Neural progenitor cell (in vitro differentiated cells): ENCODE data around the gene RIPPLY3. TPM values are rescaled to one million over a fixed set of nuclear protein-coding genes. Genes with fewer than 3 reads are reported as not detected.

Experiments
- DNase-seq: peaks from one replicate; pipeline ENCODE4 v3.0.0-alpha.2; 2016; ENCODE audit warnings: low spot score
- H2AFZ ChIP-seq: fragments of 200-600 bp; sonication (generic); replicated peaks from 2 replicates; pipeline ENCODE4 v1.6.1; 2016; ENCODE audit warnings: antibody characterized with exemption
- H3F3A ChIP-seq: fragments of 200-600 bp; sonication (generic); 2 replicates; pipeline ENCODE4 v1.6.1; 2016; ENCODE audit warnings: antibody characterized with exemption, low read depth
- H3K27ac ChIP-seq: fragments of 200-600 bp; sonication (generic); 2 replicates; pipeline ENCODE4 v1.5.1; 2016; ENCODE audit warnings: mild to moderate bottlenecking
- H3K27me3 ChIP-seq: fragments of 200-600 bp; sonication (generic); 2 replicates; pipeline ENCODE4 v1.6.1; 2016; ENCODE audit warnings: mild to moderate bottlenecking, moderate library complexity
- H3K36me3 ChIP-seq: fragments of 200-600 bp; sonication (generic); 2 replicates; pipeline ENCODE4 v1.5.1; 2016
- H3K4me1 ChIP-seq: fragments of 200-600 bp; sonication (generic); 2 replicates; pipeline ENCODE4 v1.6.1; 2016; ENCODE audit warnings: mixed run types
- H3K4me2 ChIP-seq: fragments of 200-600 bp; sonication (generic); 2 replicates; pipeline ENCODE4 v1.6.1; 2016
- H3K4me3 ChIP-seq: fragments of 200-600 bp; sonication (generic); 2 replicates; pipeline ENCODE4 v1.5.1; 2016
- H3K79me2 ChIP-seq: fragments of 200-600 bp; sonication (generic); 2 replicates; pipeline ENCODE4 v1.6.1; 2016; ENCODE audit warnings: low read depth
- H3K9ac ChIP-seq: fragments of 200-600 bp; sonication (generic); 2 replicates; pipeline ENCODE4 v1.6.1; 2016
- H3K9me3 ChIP-seq: fragments of 200-600 bp; sonication (generic); 2 replicates; pipeline ENCODE4 v1.5.1; 2016; ENCODE audit warnings: low read depth
- H4K20me1 ChIP-seq: fragments of 200-600 bp; sonication (generic); 2 replicates; pipeline ENCODE4 v1.6.1; 2016; ENCODE audit warnings: low read depth
- H3K27ac Mint-ChIP-seq: 3 replicates; pipeline ENCODE4 v1.8.0; 2021; ENCODE audit warnings: mixed read lengths
- H3K27me3 Mint-ChIP-seq: 2 replicates; pipeline ENCODE4 v1.8.0; 2022; ENCODE audit warnings: low read depth, mild to moderate bottlenecking, inconsistent platforms, moderate library complexity, mixed read lengths; ENCODE audit not compliant: insufficient read depth
- H3K36me3 Mint-ChIP-seq: 3 replicates; pipeline ENCODE4 v1.8.0; 2021; ENCODE audit warnings: mixed read lengths
- H3K4me1 Mint-ChIP-seq: 3 replicates; pipeline ENCODE4 v1.8.0; 2021; ENCODE audit warnings: mixed read lengths
- H3K4me3 Mint-ChIP-seq: 3 replicates; pipeline ENCODE4 v1.8.0; 2021; ENCODE audit warnings: mild to moderate bottlenecking, moderate library complexity, mixed read lengths
- H3K9me3 Mint-ChIP-seq: 3 replicates; pipeline ENCODE4 v1.8.0; 2020; ENCODE audit warnings: mixed read lengths
- EZH2 ChIP-seq: fragments of 200-600 bp; sonication (generic); IDR thresholded peaks from 2 replicates; pipeline ENCODE4 v1.6.1; 2017; ENCODE audit warnings: antibody characterized with exemption, mild to moderate bottlenecking, moderate library complexity
- EZH2phosphoT487 ChIP-seq: fragments of 200-600 bp; sonication (generic); IDR thresholded peaks from 2 replicates; pipeline ENCODE4 v1.6.1; 2017; ENCODE audit warnings: antibody characterized with exemption
- total RNA-seq: library from RNA; depleted of rRNA; stranded (reverse); fragments of >200 nt; gene quantifications from 2 replicates; pipeline ENCODE4 v1.2.3, GENCODE V29; 2015; ENCODE audit warnings: low replicate concordance
- TF ChIP-seq, protein P1 (sequence below): fragments of 200-600 bp; sonication (generic); IDR thresholded peaks from 2 replicates; pipeline ENCODE4 v1.5.1; 2017; ENCODE audit warnings: antibody characterized with exemption, mild to moderate bottlenecking

RIPPLY3 gene
- total RNA-seq, 1 donor from 2014 or later: 2.8 TPM

GRCh38 chr21:36989699-36990507, 16.6 kb upstream of the RIPPLY3 start:
- Histone ChIP-seq H3K4me2 (peak overlapping the region; percentile 62), H3K9me3 (no peaks in the 10 kb centered on the region), H3K79me2 (no peaks in the 10 kb centered on the region), H4K20me1 (no peaks in the 10 kb centered on the region), H3K27me3 (no peaks in the 10 kb centered on the region), H3K4me1 (peaks cover 16% of the 10 kb centered on the region), H3F3A (peaks cover 26% of the 10 kb centered on the region), H3K4me3 (peak overlapping the region; percentile 53), H2AFZ (peak overlapping the region; percentile 86), H3K9ac (no peak overlapping the region), H3K27ac (peak overlapping the region; percentile 74), H3K36me3 (no peaks in the 10 kb centered on the region)
- Mint-ChIP-seq H3K4me3 (peak overlapping the region; percentile 89), H3K9me3 (peaks cover 12% of the 10 kb centered on the region), H3K36me3 (peaks cover 11% of the 10 kb centered on the region), H3K4me1 (peaks cover 18% of the 10 kb centered on the region), H3K27ac (peak overlapping the region; percentile 98), H3K27me3 (peaks cover 7% of the 10 kb centered on the region)
- TF ChIP-seq, protein P1, sequence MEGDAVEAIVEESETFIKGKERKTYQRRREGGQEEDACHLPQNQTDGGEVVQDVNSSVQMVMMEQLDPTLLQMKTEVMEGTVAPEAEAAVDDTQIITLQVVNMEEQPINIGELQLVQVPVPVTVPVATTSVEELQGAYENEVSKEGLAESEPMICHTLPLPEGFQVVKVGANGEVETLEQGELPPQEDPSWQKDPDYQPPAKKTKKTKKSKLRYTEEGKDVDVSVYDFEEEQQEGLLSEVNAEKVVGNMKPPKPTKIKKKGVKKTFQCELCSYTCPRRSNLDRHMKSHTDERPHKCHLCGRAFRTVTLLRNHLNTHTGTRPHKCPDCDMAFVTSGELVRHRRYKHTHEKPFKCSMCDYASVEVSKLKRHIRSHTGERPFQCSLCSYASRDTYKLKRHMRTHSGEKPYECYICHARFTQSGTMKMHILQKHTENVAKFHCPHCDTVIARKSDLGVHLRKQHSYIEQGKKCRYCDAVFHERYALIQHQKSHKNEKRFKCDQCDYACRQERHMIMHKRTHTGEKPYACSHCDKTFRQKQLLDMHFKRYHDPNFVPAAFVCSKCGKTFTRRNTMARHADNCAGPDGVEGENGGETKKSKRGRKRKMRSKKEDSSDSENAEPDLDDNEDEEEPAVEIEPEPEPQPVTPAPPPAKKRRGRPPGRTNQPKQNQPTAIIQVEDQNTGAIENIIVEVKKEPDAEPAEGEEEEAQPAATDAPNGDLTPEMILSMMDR: peak; percentile 79
- TF ChIP-seq EZH2 (peak; percentile 9), EZH2phosphoT487 (no peak)
- DNase-seq: peak; percentile 96

DNA sequence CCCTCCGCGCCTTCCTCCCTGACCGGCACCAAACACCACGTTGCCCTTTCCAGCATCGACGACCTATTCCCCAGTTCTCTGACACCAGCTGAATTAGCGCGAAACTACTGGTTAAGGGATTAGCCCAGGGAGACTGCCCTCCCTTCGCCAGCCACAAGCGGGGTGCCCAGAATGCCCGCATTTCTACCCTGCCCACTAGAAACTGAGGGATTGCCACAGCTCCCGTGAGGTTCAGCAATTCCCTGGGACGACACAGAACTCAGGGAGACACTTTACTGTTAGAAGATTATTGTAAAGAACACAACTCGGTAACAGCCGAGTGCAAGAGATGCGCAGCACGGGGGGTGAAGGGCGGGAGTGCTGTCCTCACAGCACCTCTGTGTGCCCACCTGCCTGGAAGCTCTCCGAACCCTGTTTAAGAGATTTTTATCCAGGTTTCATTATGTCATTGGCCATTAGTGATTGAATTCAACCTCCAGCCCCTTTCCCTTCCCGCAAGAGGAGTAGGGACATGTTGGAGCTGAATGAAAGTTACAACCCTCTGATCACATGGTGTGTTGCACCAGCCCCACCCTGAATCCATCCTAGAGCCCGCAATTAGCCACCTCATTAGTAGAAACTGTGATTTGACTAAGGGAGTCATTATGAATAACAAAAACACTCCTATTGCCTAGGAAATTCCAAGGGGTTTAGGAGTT, 15.8 kb upstream of the RIPPLY3 start:
- Mint-ChIP-seq H3K27me3 (peaks cover 7% of the 10 kb centered on the region), H3K27ac (peak overlapping the region; percentile 98), H3K4me1 (peaks cover 18% of the 10 kb centered on the region), H3K9me3 (peaks cover 12% of the 10 kb centered on the region), H3K4me3 (peak overlapping the region; percentile 89), H3K36me3 (peaks cover 11% of the 10 kb centered on the region)
- Histone ChIP-seq H3K9ac (no peak overlapping the region), H2AFZ (peak overlapping the region; percentile 75), H4K20me1 (no peaks in the 10 kb centered on the region), H3K36me3 (no peaks in the 10 kb centered on the region), H3F3A (peaks cover 26% of the 10 kb centered on the region), H3K4me2 (peak overlapping the region; percentile 62), H3K27me3 (no peaks in the 10 kb centered on the region), H3K9me3 (no peaks in the 10 kb centered on the region), H3K4me3 (peak overlapping the region; percentile 53), H3K4me1 (peaks cover 16% of the 10 kb centered on the region), H3K79me2 (no peaks in the 10 kb centered on the region), H3K27ac (peak overlapping the region; percentile 66)
- DNase-seq: no peak
- TF ChIP-seq EZH2: peak; percentile 57
- peak; percentile 21 for TF ChIP-seq EZH2phosphoT487
- TF ChIP-seq, protein P1: no peak

DNA sequence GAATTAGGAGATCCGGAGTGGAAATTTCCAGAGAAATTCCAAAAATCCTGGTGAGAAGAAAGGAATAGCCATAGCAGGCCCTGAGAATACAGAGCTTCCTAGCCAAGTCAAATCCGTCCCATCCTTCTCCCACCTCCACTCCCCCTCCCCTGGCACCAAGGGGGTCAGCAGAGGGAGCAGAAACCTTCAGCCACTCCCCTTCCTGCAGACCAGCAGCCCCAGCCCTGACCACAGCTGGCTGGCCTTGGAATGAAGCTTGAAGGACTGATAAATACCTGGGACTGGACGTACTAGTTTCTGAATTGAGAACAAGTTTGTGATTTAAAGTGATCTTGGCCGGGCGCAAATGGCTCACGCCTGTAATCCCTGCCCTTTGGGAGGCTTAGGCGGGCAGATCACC, 13.8 kb upstream of the RIPPLY3 start:
- Histone ChIP-seq H3K27ac (no peak overlapping the region), H4K20me1 (no peaks in the 10 kb centered on the region), H3K9ac (no peak overlapping the region), H3K9me3 (no peaks in the 10 kb centered on the region), H3K79me2 (no peaks in the 10 kb centered on the region), H3K4me2 (no peak overlapping the region), H2AFZ (no peak overlapping the region), H3F3A (peaks cover 26% of the 10 kb centered on the region), H3K27me3 (no peaks in the 10 kb centered on the region), H3K4me3 (no peak overlapping the region), H3K36me3 (no peaks in the 10 kb centered on the region), H3K4me1 (peaks cover 16% of the 10 kb centered on the region)
- Mint-ChIP-seq H3K27ac (no peak overlapping the region), H3K4me1 (peaks cover 18% of the 10 kb centered on the region), H3K27me3 (peaks cover 7% of the 10 kb centered on the region), H3K4me3 (no peak overlapping the region), H3K9me3 (no peaks in the 10 kb centered on the region), H3K36me3 (peaks cover 3% of the 10 kb centered on the region)
- DNase-seq: no peak
- no peak for TF ChIP-seq EZH2
- no peak for TF ChIP-seq EZH2phosphoT487
- TF ChIP-seq, protein P1: no peak
